Brain microvascular endothelial cell (primary cell): ENCODE measurements around the gene GPR37.

Experiments used
- DNase-seq: peaks from one replicate; pipeline ENCODE4 v3.0.0-alpha.2; 2020
- H3K27ac ChIP-seq: fragments of 250-450 bp; sonication (Bioruptor Pico); 2 replicates; pipeline ENCODE4 v1.5.1; 2020; ENCODE audit warnings: mild to moderate bottlenecking, moderate library complexity
- H3K27me3 ChIP-seq: fragments of 250-450 bp; sonication (Bioruptor Pico); replicated peaks from 2 replicates; pipeline ENCODE4 v1.5.1; 2020; ENCODE audit warnings: mild to moderate bottlenecking
- H3K36me3 ChIP-seq: fragments of 250-450 bp; sonication (Bioruptor Pico); replicated peaks from 2 replicates; pipeline ENCODE4 v1.5.1; 2020; ENCODE audit warnings: mild to moderate bottlenecking
- H3K4me3 ChIP-seq: 2 replicates; pipeline ENCODE4 v1.5.1; 2011; ENCODE audit warnings: low read depth, mild to moderate bottlenecking, control low read depth, low read length, moderate library complexity
- CTCF ChIP-seq: IDR thresholded peaks from 2 replicates; pipeline ENCODE4 v1.5.1; 2011; ENCODE audit warnings: low read depth, mild to moderate bottlenecking, moderate library complexity, low read length, control low read depth, inconsistent platforms; ENCODE audit errors: missing control alignments
- in situ Hi-C: cut with HindIII; loops from 2 replicates; pipeline ENCODE4 v1.10.0; 2017; ENCODE audit warnings: low sequenced_read_pairs, low pct_ligation_motif_present

Gene GPR37

GRCh38 chr7:124781907-124782734, 16.5 kb upstream of the GPR37 start:
- in situ Hi-C loops = no loop called here
- H3K36me3 ChIP-seq = no peaks in the 10 kb centered on the region
- H3K27ac ChIP-seq = no peak overlapping the region

GRCh38 chr7:124781418-124781817, 15.8 kb upstream of the GPR37 start:
- no peak for TF ChIP-seq CTCF
- no peaks in the 10 kb centered on the region for H3K27me3 ChIP-seq
- no peak overlapping the region for H3K4me3 ChIP-seq
- H3K36me3 ChIP-seq = no peaks in the 10 kb centered on the region
- no peak overlapping the region for H3K27ac ChIP-seq
- DNase-seq = no peak
- in situ Hi-C loops = no loop called here

More at GRCh38 chr7:124781907-124782734, 16.5 kb upstream of the GPR37 start:
- TF ChIP-seq CTCF = no peak
- no peak for DNase-seq
- Histone ChIP-seq H3K27me3 (no peaks in the 10 kb centered on the region), H3K4me3 (no peak overlapping the region)

GRCh38 chr7:124780608-124781007, 15.0 kb upstream of the GPR37 start:
- in situ Hi-C loops = no loop called here

GRCh38 chr7:124780056-124780455, 14.5 kb upstream of the GPR37 start:
- TF ChIP-seq CTCF = no peak
- in situ Hi-C loops = no loop called here
- Histone ChIP-seq H3K27me3 (no peaks in the 10 kb centered on the region), H3K36me3 (no peaks in the 10 kb centered on the region), H3K27ac (no peak overlapping the region), H3K4me3 (no peak overlapping the region)
- no peak for DNase-seq

More at GRCh38 chr7:124780608-124781007, 15.0 kb upstream of the GPR37 start:
- no peak overlapping the region for H3K27ac ChIP-seq
- no peak for DNase-seq
- TF ChIP-seq CTCF = no peak
- H3K27me3 ChIP-seq = no peaks in the 10 kb centered on the region
- no peak overlapping the region for H3K4me3 ChIP-seq
- no peaks in the 10 kb centered on the region for H3K36me3 ChIP-seq

- no peak for TF ChIP-seq CTCF
- no peak for DNase-seq
- no peaks in the 10 kb centered on the region for H3K27me3 ChIP-seq
- no peaks in the 10 kb centered on the region for H3K36me3 ChIP-seq
- no peak overlapping the region for H3K27ac ChIP-seq
- H3K4me3 ChIP-seq = no peak overlapping the region
- in situ Hi-C loops = no loop called here
Observed at GRCh38 chr7:124779620-124780019, 14.0 kb upstream of the GPR37 start.
